ENCODE data around the gene UFD1. TPM values are rescaled to one million over a fixed set of nuclear protein-coding genes. Genes with fewer than 3 reads are reported as not detected.
A peak's percentile ranks its signal among the peaks of the same experiment; 100 is the strongest.

Gene UFD1
- total and polyA plus RNA-seq, 2 of the 13 experiments (the other 11 are each of a cell fraction or from before 2014, with no cell fraction given): 47.9 to 51.1 TPM

DNA sequence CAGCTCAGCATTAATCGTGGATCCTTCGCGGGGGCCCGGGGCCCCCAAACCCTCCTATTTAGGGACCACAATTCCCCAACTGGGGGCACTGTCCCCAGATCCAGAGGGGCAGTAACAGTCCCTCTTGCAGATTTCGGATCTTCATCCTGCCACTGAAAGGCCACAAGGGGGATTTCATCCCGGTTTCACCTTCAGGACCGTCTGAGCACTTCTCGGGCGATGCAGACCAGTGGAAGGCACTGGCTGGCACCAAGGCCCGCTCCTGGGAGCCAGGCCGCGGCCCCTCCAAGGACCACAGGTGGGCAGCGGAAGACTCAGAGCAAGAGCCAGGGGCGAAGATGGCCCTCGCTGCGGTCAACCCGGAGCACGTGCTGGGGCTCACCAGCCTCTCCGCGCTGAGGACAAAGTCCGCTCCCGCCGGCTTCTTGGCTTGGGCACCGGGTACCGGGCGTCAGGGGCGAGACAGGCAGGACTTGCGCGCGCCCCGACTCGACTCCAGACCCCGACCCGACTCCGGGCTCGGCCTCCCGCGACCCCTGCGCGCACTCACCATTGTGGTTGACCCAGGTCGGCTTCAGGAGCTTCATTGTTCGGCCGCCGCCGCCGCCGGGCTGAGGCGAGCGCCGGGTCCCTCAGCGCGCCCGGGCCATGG is 48.0 kb downstream of the UFD1 start (continued):
- TF ChIP-seq, protein P1, sequence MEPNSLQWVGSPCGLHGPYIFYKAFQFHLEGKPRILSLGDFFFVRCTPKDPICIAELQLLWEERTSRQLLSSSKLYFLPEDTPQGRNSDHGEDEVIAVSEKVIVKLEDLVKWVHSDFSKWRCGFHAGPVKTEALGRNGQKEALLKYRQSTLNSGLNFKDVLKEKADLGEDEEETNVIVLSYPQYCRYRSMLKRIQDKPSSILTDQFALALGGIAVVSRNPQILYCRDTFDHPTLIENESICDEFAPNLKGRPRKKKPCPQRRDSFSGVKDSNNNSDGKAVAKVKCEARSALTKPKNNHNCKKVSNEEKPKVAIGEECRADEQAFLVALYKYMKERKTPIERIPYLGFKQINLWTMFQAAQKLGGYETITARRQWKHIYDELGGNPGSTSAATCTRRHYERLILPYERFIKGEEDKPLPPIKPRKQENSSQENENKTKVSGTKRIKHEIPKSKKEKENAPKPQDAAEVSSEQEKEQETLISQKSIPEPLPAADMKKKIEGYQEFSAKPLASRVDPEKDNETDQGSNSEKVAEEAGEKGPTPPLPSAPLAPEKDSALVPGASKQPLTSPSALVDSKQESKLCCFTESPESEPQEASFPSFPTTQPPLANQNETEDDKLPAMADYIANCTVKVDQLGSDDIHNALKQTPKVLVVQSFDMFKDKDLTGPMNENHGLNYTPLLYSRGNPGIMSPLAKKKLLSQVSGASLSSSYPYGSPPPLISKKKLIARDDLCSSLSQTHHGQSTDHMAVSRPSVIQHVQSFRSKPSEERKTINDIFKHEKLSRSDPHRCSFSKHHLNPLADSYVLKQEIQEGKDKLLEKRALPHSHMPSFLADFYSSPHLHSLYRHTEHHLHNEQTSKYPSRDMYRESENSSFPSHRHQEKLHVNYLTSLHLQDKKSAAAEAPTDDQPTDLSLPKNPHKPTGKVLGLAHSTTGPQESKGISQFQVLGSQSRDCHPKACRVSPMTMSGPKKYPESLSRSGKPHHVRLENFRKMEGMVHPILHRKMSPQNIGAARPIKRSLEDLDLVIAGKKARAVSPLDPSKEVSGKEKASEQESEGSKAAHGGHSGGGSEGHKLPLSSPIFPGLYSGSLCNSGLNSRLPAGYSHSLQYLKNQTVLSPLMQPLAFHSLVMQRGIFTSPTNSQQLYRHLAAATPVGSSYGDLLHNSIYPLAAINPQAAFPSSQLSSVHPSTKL (CRISPR knock-in tag; IDR thresholded peaks at IDR 0.05): no peak
- TF ChIP-seq ZNF572 (CRISPR knock-in tag; IDR thresholded peaks at IDR 0.05): no peak
- TF ChIP-seq ZFP36L2 (CRISPR knock-in tag; IDR thresholded peaks at IDR 0.05): no peak
- 0 out of 2 replicates have a peak, but pooled peaks have one; percentile 25 for TF ChIP-seq CHCHD3 (CRISPR knock-in tag; IDR thresholded peaks at IDR 0.05)
- no peak for TF ChIP-seq ONECUT2 (CRISPR knock-in tag; IDR thresholded peaks at IDR 0.05)
- no peak; the same call in 1 of the 2 replicates for TF ChIP-seq ZNF839 (CRISPR knock-in tag; IDR thresholded peaks at IDR 0.05; ENCODE audit: borderline replicate concordance)
- TF ChIP-seq, protein P2, sequence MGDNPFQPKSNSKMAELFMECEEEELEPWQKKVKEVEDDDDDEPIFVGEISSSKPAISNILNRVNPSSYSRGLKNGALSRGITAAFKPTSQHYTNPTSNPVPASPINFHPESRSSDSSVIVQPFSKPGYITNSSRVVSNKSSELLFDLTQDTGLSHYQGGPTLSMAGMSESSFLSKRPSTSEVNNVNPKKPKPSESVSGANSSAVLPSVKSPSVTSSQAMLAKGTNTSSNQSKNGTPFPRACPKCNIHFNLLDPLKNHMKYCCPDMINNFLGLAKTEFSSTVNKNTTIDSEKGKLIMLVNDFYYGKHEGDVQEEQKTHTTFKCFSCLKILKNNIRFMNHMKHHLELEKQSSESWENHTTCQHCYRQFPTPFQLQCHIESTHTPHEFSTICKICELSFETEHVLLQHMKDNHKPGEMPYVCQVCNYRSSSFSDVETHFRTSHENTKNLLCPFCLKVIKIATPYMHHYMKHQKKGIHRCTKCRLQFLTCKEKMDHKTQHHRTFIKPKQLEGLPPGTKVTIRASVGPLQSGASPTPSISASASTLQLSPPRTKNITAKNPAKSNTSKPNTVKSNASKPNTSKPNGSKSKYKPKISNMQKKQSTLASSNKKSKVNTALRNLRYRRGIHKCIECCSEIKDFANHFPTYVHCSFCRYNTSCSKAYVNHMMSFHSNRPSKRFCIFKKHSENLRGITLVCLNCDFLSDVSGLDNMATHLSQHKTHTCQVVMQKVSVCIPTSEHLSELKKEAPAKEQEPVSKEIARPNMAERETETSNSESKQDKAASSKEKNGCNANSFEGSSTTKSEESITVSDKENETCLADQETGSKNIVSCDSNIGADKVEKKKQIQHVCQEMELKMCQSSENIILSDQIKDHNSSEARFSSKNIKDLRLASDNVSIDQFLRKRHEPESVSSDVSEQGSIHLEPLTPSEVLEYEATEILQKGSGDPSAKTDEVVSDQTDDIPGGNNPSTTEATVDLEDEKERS (CRISPR knock-in tag; IDR thresholded peaks at IDR 0.05): peak; percentile 39; the same call in 1 of the 2 replicates
- TF ChIP-seq MED1 (CRISPR knock-in tag; IDR thresholded peaks at IDR 0.05): no peak
- TF ChIP-seq RFX5 (IDR thresholded peaks at IDR 0.05; ENCODE audit: low read depth, low read length): no peak
- TF ChIP-seq NCOA1 (CRISPR knock-in tag; IDR thresholded peaks at IDR 0.05): no peak
- TF ChIP-seq POGZ (CRISPR knock-in tag; IDR thresholded peaks at IDR 0.05): 0 out of 2 replicates have a peak, but pooled peaks have one; percentile 16
- TF ChIP-seq, protein P3, sequence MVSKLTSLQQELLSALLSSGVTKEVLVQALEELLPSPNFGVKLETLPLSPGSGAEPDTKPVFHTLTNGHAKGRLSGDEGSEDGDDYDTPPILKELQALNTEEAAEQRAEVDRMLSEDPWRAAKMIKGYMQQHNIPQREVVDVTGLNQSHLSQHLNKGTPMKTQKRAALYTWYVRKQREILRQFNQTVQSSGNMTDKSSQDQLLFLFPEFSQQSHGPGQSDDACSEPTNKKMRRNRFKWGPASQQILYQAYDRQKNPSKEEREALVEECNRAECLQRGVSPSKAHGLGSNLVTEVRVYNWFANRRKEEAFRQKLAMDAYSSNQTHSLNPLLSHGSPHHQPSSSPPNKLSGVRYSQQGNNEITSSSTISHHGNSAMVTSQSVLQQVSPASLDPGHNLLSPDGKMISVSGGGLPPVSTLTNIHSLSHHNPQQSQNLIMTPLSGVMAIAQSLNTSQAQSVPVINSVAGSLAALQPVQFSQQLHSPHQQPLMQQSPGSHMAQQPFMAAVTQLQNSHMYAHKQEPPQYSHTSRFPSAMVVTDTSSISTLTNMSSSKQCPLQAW (CRISPR knock-in tag; IDR thresholded peaks at IDR 0.05): 0 out of 2 replicates have a peak, but pooled peaks have one; percentile 11
- no peak for TF ChIP-seq HNRNPUL1 (IDR thresholded peaks at IDR 0.05; ENCODE audit: low read depth, low read length)
- TF ChIP-seq ZSCAN31 (CRISPR knock-in tag; IDR thresholded peaks at IDR 0.05; ENCODE audit: low read depth): peak; percentile 67
- TF ChIP-seq ZEB1 (IDR thresholded peaks at IDR 0.05; ENCODE audit: insufficient replicate concordance, low read depth): peak; percentile 3
- no peak for TF ChIP-seq KAT2B (IDR thresholded peaks at IDR 0.05; ENCODE audit: borderline replicate concordance, low read depth, low read length)
- TF ChIP-seq, protein P4, sequence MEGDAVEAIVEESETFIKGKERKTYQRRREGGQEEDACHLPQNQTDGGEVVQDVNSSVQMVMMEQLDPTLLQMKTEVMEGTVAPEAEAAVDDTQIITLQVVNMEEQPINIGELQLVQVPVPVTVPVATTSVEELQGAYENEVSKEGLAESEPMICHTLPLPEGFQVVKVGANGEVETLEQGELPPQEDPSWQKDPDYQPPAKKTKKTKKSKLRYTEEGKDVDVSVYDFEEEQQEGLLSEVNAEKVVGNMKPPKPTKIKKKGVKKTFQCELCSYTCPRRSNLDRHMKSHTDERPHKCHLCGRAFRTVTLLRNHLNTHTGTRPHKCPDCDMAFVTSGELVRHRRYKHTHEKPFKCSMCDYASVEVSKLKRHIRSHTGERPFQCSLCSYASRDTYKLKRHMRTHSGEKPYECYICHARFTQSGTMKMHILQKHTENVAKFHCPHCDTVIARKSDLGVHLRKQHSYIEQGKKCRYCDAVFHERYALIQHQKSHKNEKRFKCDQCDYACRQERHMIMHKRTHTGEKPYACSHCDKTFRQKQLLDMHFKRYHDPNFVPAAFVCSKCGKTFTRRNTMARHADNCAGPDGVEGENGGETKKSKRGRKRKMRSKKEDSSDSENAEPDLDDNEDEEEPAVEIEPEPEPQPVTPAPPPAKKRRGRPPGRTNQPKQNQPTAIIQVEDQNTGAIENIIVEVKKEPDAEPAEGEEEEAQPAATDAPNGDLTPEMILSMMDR (CRISPR knock-in tag; IDR thresholded peaks at IDR 0.05): peak; percentile 20
- 0 out of 2 replicates have a peak, but pooled peaks have one; percentile 41 for TF ChIP-seq ZNF33A (CRISPR knock-in tag; IDR thresholded peaks at IDR 0.05; ENCODE audit: borderline replicate concordance)
- TF ChIP-seq SP5 (CRISPR knock-in tag; IDR thresholded peaks at IDR 0.05; ENCODE audit: borderline replicate concordance, low read depth): no peak

Data from HepG2 (cell line).